Osteoblast (primary cell): Measurements from ENCODE around the gene TROAP. TPM values are rescaled to one million over a fixed set of nuclear protein-coding genes. Genes with fewer than 3 reads are reported as not detected.
A peak's percentile ranks its signal among the peaks of the same experiment; 100 is the strongest.
"Not testable (repeated sequence)": the region's sequence is repeated elsewhere in the genome, so short reads cannot be mapped to it uniquely, and the experiment has no call there.

Experiments used
- DNase-seq: peaks from one replicate; pipeline ENCODE4 v3.0.0; 2011; ENCODE audit warnings: low spot score, mixed read lengths; ENCODE audit not compliant: insufficient read length; ENCODE audit errors: missing footprints
- H2AFZ ChIP-seq: 2 replicates; pipeline ENCODE4 v1.6.0; 2011; ENCODE audit warnings: mild to moderate bottlenecking, low read length
- H3K27ac ChIP-seq: 2 replicates; pipeline ENCODE4 v1.5.1; 2011; ENCODE audit warnings: mild to moderate bottlenecking, low read depth, low read length, moderate library complexity
- H3K27me3 ChIP-seq: 2 replicates; pipeline ENCODE4 v1.6.0; 2012; ENCODE audit warnings: mild to moderate bottlenecking, control low read depth, inconsistent platforms, low read length, moderate library complexity; ENCODE audit not compliant: insufficient read depth
- H3K36me3 ChIP-seq: 2 replicates; pipeline ENCODE4 v1.5.1; 2011; ENCODE audit warnings: mild to moderate bottlenecking, low read length, control low read depth, moderate library complexity; ENCODE audit not compliant: insufficient read depth
- H3K4me1 ChIP-seq: 2 replicates; pipeline ENCODE4 v1.5.1; 2011; ENCODE audit warnings: mild to moderate bottlenecking, low read length, control low read depth, moderate library complexity; ENCODE audit not compliant: insufficient read depth
- H3K4me2 ChIP-seq: 2 replicates; pipeline ENCODE4 v1.6.0; 2011; ENCODE audit warnings: mild to moderate bottlenecking, low read length; ENCODE audit not compliant: insufficient read depth
- H3K4me3 ChIP-seq: fragments of 200-600 bp; sonication (generic); 3 replicates; pipeline ENCODE4 v1.5.1; 2012; ENCODE audit warnings: mild to moderate bottlenecking, low read length, inconsistent platforms; ENCODE audit not compliant: insufficient read depth
- H3K79me2 ChIP-seq: 2 replicates; pipeline ENCODE4 v1.6.0; 2012; ENCODE audit warnings: mild to moderate bottlenecking, low read length, control low read depth, inconsistent platforms; ENCODE audit not compliant: insufficient read depth
- H3K9me3 ChIP-seq: 2 replicates; pipeline ENCODE4 v1.5.1; 2011; ENCODE audit warnings: low read depth, low read length, control low read depth
- H4K20me1 ChIP-seq: 2 replicates; pipeline ENCODE4 v1.6.0; 2012; ENCODE audit warnings: mild to moderate bottlenecking, low read length, control low read depth; ENCODE audit not compliant: insufficient read depth
- total RNA-seq: library from RNA; depleted of rRNA; stranded (reverse); fragments of >200 nt; gene quantifications from 2 replicates; pipeline ENCODE4 v1.2.3, GENCODE V29; 2012
- TF ChIP-seq, protein P1 (sequence below): IDR thresholded peaks from 2 replicates; pipeline ENCODE4 v1.5.1; 2011; ENCODE audit warnings: mild to moderate bottlenecking, low read depth, low read length, moderate library complexity; ENCODE audit errors: extremely low read depth

TROAP gene
- total RNA-seq, 1 donor: 2.5 TPM

DNA sequence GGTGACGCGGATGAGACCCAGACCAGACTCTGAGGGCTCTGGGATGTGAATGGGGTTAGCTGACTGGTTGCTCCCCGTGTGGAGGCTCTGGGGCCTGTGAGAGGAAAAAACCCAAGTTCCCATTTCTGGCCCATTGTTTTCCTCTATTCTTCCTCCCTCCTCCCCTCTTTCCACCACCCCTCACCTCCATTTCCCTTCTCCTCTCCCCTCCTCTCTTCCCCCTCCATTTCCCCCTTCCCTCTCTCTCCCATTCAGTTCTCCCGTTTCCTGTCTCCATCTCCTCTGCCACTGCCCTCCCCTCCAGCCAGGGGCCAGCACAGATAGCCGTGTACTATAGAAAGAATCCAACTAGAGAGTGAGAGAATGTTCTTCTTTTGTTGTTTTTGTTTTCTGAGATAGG is 40.8 kb upstream of the TROAP start:
- peaks cover 2% of the 10 kb centered on the region for H3K9me3 ChIP-seq
- no peak overlapping the region for H3K4me3 ChIP-seq
- no peak for DNase-seq
- H4K20me1 ChIP-seq: no peaks in the 10 kb centered on the region
- H2AFZ ChIP-seq: no peak overlapping the region
- H3K36me3 ChIP-seq: no peaks in the 10 kb centered on the region
- H3K4me1 ChIP-seq: no peaks in the 10 kb centered on the region
- peaks cover 2% of the 10 kb centered on the region for H3K27me3 ChIP-seq
- TF ChIP-seq, protein P1, sequence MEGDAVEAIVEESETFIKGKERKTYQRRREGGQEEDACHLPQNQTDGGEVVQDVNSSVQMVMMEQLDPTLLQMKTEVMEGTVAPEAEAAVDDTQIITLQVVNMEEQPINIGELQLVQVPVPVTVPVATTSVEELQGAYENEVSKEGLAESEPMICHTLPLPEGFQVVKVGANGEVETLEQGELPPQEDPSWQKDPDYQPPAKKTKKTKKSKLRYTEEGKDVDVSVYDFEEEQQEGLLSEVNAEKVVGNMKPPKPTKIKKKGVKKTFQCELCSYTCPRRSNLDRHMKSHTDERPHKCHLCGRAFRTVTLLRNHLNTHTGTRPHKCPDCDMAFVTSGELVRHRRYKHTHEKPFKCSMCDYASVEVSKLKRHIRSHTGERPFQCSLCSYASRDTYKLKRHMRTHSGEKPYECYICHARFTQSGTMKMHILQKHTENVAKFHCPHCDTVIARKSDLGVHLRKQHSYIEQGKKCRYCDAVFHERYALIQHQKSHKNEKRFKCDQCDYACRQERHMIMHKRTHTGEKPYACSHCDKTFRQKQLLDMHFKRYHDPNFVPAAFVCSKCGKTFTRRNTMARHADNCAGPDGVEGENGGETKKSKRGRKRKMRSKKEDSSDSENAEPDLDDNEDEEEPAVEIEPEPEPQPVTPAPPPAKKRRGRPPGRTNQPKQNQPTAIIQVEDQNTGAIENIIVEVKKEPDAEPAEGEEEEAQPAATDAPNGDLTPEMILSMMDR: no peak
- no peak overlapping the region for H3K27ac ChIP-seq
- no peak overlapping the region for H3K4me2 ChIP-seq
- no peaks in the 10 kb centered on the region for H3K79me2 ChIP-seq

- not testable (repeated sequence) for H3K4me3 ChIP-seq, H2AFZ ChIP-seq, DNase-seq, H3K4me2 ChIP-seq, H4K20me1 ChIP-seq, H3K4me1 ChIP-seq, H3K36me3 ChIP-seq, H3K9me3 ChIP-seq, H3K79me2 ChIP-seq, H3K27me3 ChIP-seq, H3K27ac ChIP-seq
Observed at GRCh38 chr12:49282740-49283375, 40.2 kb upstream of the TROAP start.

DNA sequence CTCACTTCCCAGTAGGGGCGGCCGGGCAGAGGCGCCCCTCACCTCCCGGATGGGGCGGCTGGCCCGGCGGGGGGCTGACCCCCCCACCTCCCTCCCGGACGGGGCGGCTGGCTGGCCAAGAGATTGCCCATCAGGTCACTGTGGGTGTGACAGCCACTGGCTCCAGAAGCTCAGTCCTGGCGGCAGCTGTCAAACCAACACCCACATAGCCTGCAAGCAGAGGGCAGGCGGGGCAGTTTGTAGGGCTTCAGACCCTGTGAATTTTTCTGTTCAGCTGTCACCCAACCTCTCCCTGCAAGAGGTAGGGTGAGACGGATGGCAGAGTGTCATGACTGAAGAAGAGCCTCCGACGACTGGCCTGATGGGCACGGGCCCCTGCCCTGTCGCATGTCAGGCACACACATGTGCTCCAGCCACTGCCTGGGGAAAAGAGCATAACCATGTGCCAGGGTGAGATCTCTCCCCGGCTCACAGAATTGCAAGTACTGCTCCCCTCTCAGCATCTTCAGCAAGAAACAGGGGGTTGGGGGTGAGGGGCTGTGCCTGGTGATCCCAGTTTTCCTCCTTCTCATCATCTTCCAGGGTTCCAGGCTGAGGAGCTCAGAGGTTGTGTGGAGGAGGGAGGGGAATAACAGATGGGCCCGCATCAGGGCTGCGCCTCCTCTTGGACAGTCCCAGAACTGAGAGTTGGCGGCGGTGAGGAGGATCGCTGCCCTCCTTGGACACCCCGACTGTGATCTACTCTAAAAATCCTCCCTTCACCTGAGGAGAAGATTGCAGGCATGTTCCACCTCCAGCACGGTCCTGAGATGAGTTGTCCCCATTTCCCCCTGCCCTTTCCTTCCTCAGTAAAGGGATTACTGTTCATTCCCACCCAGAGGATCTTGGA is 39.3 kb upstream of the TROAP start:
- TF ChIP-seq, protein P1: peak; percentile 22
- peaks cover 3% of the 10 kb centered on the region for H3K27me3 ChIP-seq
- no peaks in the 10 kb centered on the region for H3K4me1 ChIP-seq
- H3K79me2 ChIP-seq: no peaks in the 10 kb centered on the region
- no peaks in the 10 kb centered on the region for H3K36me3 ChIP-seq
- no peak overlapping the region for H3K4me3 ChIP-seq
- no peak for DNase-seq
- no peak overlapping the region for H2AFZ ChIP-seq
- H3K27ac ChIP-seq: no peak overlapping the region
- H3K9me3 ChIP-seq: peaks cover 2% of the 10 kb centered on the region
- H3K4me2 ChIP-seq: no peak overlapping the region
- H4K20me1 ChIP-seq: no peaks in the 10 kb centered on the region

- no peak for DNase-seq
- no peaks in the 10 kb centered on the region for H3K4me1 ChIP-seq
- TF ChIP-seq, protein P1: no peak
- H3K4me2 ChIP-seq: no peak overlapping the region
- no peaks in the 10 kb centered on the region for H4K20me1 ChIP-seq
- no peak overlapping the region for H3K4me3 ChIP-seq
- H2AFZ ChIP-seq: no peak overlapping the region
- H3K9me3 ChIP-seq: peaks cover 2% of the 10 kb centered on the region
- H3K79me2 ChIP-seq: no peaks in the 10 kb centered on the region
- no peaks in the 10 kb centered on the region for H3K36me3 ChIP-seq
- no peak overlapping the region for H3K27ac ChIP-seq
- H3K27me3 ChIP-seq: peaks cover 3% of the 10 kb centered on the region
Observed at GRCh38 chr12:49284672-49285071, 38.4 kb upstream of the TROAP start.
